ENCODE measurements around the gene ATP13A5. TPM values are rescaled to one million over a fixed set of nuclear protein-coding genes. Genes with fewer than 3 reads are reported as not detected.

Gene ATP13A5
- total RNA-seq, 1 donor from 2014 or later: not detected

- Histone ChIP-seq H3K4me1 (no peaks in the 10 kb centered on the region), H3K9me3 (replicated peaks) (no peaks in the 10 kb centered on the region), H3K27ac (replicated peaks) (no peak overlapping the region), H3K36me3 (no peaks in the 10 kb centered on the region), H3K4me3 (no peak overlapping the region), H3K27me3 (ENCODE audit: low read depth) (no peaks in the 10 kb centered on the region)
- intact Hi-C loops (cut with micrococcal nuclease): no loop called here
- DNase-seq: no peak
- TF ChIP-seq, protein P1, sequence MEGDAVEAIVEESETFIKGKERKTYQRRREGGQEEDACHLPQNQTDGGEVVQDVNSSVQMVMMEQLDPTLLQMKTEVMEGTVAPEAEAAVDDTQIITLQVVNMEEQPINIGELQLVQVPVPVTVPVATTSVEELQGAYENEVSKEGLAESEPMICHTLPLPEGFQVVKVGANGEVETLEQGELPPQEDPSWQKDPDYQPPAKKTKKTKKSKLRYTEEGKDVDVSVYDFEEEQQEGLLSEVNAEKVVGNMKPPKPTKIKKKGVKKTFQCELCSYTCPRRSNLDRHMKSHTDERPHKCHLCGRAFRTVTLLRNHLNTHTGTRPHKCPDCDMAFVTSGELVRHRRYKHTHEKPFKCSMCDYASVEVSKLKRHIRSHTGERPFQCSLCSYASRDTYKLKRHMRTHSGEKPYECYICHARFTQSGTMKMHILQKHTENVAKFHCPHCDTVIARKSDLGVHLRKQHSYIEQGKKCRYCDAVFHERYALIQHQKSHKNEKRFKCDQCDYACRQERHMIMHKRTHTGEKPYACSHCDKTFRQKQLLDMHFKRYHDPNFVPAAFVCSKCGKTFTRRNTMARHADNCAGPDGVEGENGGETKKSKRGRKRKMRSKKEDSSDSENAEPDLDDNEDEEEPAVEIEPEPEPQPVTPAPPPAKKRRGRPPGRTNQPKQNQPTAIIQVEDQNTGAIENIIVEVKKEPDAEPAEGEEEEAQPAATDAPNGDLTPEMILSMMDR (IDR thresholded peaks at IDR 0.05; ENCODE audit: borderline replicate concordance): no peak
These were observed 24.8 kb upstream of the ATP13A5 start for GRCh38 chr3:193403307-193403706.

DNA sequence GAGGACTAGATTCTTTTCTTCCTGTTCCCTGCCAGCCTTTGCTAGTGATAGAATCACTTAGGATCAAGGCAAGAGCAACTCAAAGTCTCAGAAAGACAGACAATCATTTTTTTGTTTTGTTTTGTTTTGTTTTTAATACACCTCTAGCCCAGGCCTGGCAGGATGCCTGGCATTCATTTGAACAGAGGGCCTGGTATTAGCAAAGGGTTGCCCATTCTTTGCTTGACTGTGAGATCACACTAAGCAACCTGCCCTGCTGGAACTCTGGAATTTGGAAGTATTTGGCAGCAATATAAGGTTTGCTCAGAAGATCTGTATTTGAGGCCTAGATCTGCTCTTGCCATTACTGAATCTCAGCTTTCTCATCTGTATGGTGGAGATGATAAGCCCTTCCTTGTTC is 21.8 kb upstream of the ATP13A5 start:
- H3K36me3 ChIP-seq: no peaks in the 10 kb centered on the region
- H3K27ac ChIP-seq (replicated peaks): no peak overlapping the region
- no peak for DNase-seq
- H3K4me3 ChIP-seq: no peak overlapping the region
- no peaks in the 10 kb centered on the region for H3K9me3 ChIP-seq (replicated peaks)
- no peaks in the 10 kb centered on the region for H3K27me3 ChIP-seq (ENCODE audit: low read depth)
- intact Hi-C loops (cut with micrococcal nuclease): no loop called here
- TF ChIP-seq, protein P1 (IDR thresholded peaks at IDR 0.05; ENCODE audit: borderline replicate concordance): no peak
- no peaks in the 10 kb centered on the region for H3K4me1 ChIP-seq

GRCh38 chr3:193396451-193397244 is 18.1 kb upstream of the ATP13A5 start:
- no peak for DNase-seq
- H3K27ac ChIP-seq (replicated peaks): no peak overlapping the region
- TF ChIP-seq, protein P1 (IDR thresholded peaks at IDR 0.05; ENCODE audit: borderline replicate concordance): no peak
- H3K4me3 ChIP-seq: no peak overlapping the region
- H3K4me1 ChIP-seq: no peaks in the 10 kb centered on the region
- no peaks in the 10 kb centered on the region for H3K27me3 ChIP-seq (ENCODE audit: low read depth)
- intact Hi-C loops (cut with micrococcal nuclease): no loop called here
- H3K36me3 ChIP-seq: no peaks in the 10 kb centered on the region
- no peaks in the 10 kb centered on the region for H3K9me3 ChIP-seq (replicated peaks)

DNA sequence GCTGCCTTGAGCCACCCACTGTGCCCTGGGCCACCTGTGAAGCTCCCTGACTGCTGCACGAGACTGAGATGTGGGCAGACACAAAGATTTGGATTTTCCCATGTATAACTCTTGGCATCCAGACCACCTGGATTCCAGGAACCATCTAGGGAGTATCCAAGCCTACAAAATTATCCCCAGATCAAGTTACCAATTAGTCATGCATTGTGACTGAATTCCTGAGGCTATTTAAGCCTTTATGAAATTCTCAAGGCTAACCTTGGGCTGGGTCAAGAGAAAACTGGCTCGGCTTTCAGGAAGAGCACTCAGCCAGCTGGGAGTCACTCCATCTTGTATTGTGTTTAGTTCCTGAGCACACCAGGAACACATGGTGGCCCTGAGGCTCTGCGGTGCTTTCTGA is 13.3 kb upstream of the ATP13A5 start:
- TF ChIP-seq, protein P1 (IDR thresholded peaks at IDR 0.05; ENCODE audit: borderline replicate concordance): no peak
- peaks cover 11% of the 10 kb centered on the region for H3K27me3 ChIP-seq (ENCODE audit: low read depth)
- intact Hi-C loops (cut with micrococcal nuclease): no loop called here
- no peak for DNase-seq
- H3K4me1 ChIP-seq: no peaks in the 10 kb centered on the region
- H3K36me3 ChIP-seq: no peaks in the 10 kb centered on the region
- no peak overlapping the region for H3K27ac ChIP-seq (replicated peaks)
- H3K4me3 ChIP-seq: no peak overlapping the region
- no peaks in the 10 kb centered on the region for H3K9me3 ChIP-seq (replicated peaks)

- no peak for DNase-seq
- TF ChIP-seq, protein P1 (IDR thresholded peaks at IDR 0.05; ENCODE audit: borderline replicate concordance): no peak
- intact Hi-C loops (cut with micrococcal nuclease): no loop called here
These were observed 10.8 kb upstream of the ATP13A5 start for GRCh38 chr3:193389335-193389734.

More at GRCh38 chr3:193389335-193389734, 10.8 kb upstream of the ATP13A5 start:
- H3K27me3 ChIP-seq (ENCODE audit: low read depth): peaks cover 19% of the 10 kb centered on the region
- H3K9me3 ChIP-seq (replicated peaks): no peaks in the 10 kb centered on the region
- no peaks in the 10 kb centered on the region for H3K36me3 ChIP-seq
- no peak overlapping the region for H3K27ac ChIP-seq (replicated peaks)
- no peaks in the 10 kb centered on the region for H3K4me1 ChIP-seq
- H3K4me3 ChIP-seq: no peak overlapping the region
